ENCODE results near the gene SLC6A2.
"Not testable (repeated sequence)": the region's sequence is repeated elsewhere in the genome, so short reads cannot be mapped to it uniquely, and the experiment has no call there.

SLC6A2 gene

GRCh38 chr16:55737966-55738365 is 82.2 kb downstream of the SLC6A2 start:
- Histone ChIP-seq H3K4me3 (ENCODE audit: low read depth in 1 of 2, low read length in 2 of 2) (no peak overlapping the region), H3K4me1 (ENCODE audit: insufficient read depth, low read length) (no peaks in the 10 kb centered on the region)
- no peak for DNase-seq

GRCh38 chr16:55746081-55746480 is 90.3 kb downstream of the SLC6A2 start:
- H3K9me3 ChIP-seq (ENCODE audit: insufficient read depth, low read length, severe bottlenecking): no peaks in the 10 kb centered on the region
- ATAC-seq (ENCODE audit: insufficient read depth, low read depth): no peak
- H3K4me2 ChIP-seq (ENCODE audit: insufficient read depth, low read length): no peak overlapping the region

More at GRCh38 chr16:55737966-55738365, 82.2 kb downstream of the SLC6A2 start:
- no peak overlapping the region for H3K9ac ChIP-seq (ENCODE audit: low read depth, low read length)
- H3K9me3 ChIP-seq (ENCODE audit: insufficient read depth, low read length, severe bottlenecking): no peaks in the 10 kb centered on the region
- H3K27ac ChIP-seq (ENCODE audit: low read length): no peak overlapping the region
- no peaks in the 10 kb centered on the region for H3K36me3 ChIP-seq (ENCODE audit: insufficient read depth, low read length)
- no peak overlapping the region for H2AFZ ChIP-seq (ENCODE audit: low read depth, low read length)
- ATAC-seq (ENCODE audit: insufficient read depth, low read depth): no peak
- H4K20me1 ChIP-seq (ENCODE audit: insufficient read depth, low read length): no peaks in the 10 kb centered on the region
- no peak for TF ChIP-seq EZH2 (IDR thresholded peaks at IDR 0.05; ENCODE audit: borderline replicate concordance, low read depth, low read length, severe bottlenecking)
- no peaks in the 10 kb centered on the region for H3K79me2 ChIP-seq (ENCODE audit: insufficient read depth, low read length)
- no peak overlapping the region for H3K4me2 ChIP-seq (ENCODE audit: insufficient read depth, low read length)
- H3K27me3 ChIP-seq (ENCODE audit: insufficient read depth, low read length, poor library complexity): peaks cover 10% of the 10 kb centered on the region

GRCh38 chr16:55747785-55748184 is 92.0 kb downstream of the SLC6A2 start:
- DNase-seq: no peak
- no peak for ATAC-seq (ENCODE audit: insufficient read depth, low read depth)

More at GRCh38 chr16:55746081-55746480, 90.3 kb downstream of the SLC6A2 start:
- H3K79me2 ChIP-seq (ENCODE audit: insufficient read depth, low read length): no peaks in the 10 kb centered on the region
- no peaks in the 10 kb centered on the region for H4K20me1 ChIP-seq (ENCODE audit: insufficient read depth, low read length)
- no peaks in the 10 kb centered on the region for H3K36me3 ChIP-seq (ENCODE audit: insufficient read depth, low read length)
- no peak overlapping the region for H3K4me3 ChIP-seq (ENCODE audit: low read depth in 1 of 2, low read length in 2 of 2)
- peaks cover 11% of the 10 kb centered on the region for H3K27me3 ChIP-seq (ENCODE audit: insufficient read depth, low read length, poor library complexity)
- H3K9ac ChIP-seq (ENCODE audit: low read depth, low read length): no peak overlapping the region
- H3K27ac ChIP-seq (ENCODE audit: low read length): no peak overlapping the region
- no peak for DNase-seq
- no peaks in the 10 kb centered on the region for H3K4me1 ChIP-seq (ENCODE audit: insufficient read depth, low read length)
- no peak for TF ChIP-seq CTCF (IDR thresholded peaks at IDR 0.05; ENCODE audit: borderline replicate concordance, extremely low read depth, low read length, poor library complexity, severe bottlenecking)
- no peak for TF ChIP-seq EZH2 (IDR thresholded peaks at IDR 0.05; ENCODE audit: borderline replicate concordance, low read depth, low read length, severe bottlenecking)
- no peak overlapping the region for H2AFZ ChIP-seq (ENCODE audit: low read depth, low read length)

GRCh38 chr16:55752465-55753144 is 96.8 kb downstream of the SLC6A2 start:
- H3K27ac ChIP-seq (ENCODE audit: low read length): peak overlapping the region; percentile 65; the same call in 1 of the 2 replicates
- peak; percentile 33; the same call in 1 of the 3 replicates for ATAC-seq (ENCODE audit: insufficient read depth, low read depth)
- DNase-seq: not testable (repeated sequence)

More at GRCh38 chr16:55747785-55748184, 92.0 kb downstream of the SLC6A2 start:
- Histone ChIP-seq H3K4me1 (ENCODE audit: insufficient read depth, low read length) (no peaks in the 10 kb centered on the region), H2AFZ (ENCODE audit: low read depth, low read length) (no peak overlapping the region), H3K79me2 (ENCODE audit: insufficient read depth, low read length) (no peaks in the 10 kb centered on the region), H3K9me3 (ENCODE audit: insufficient read depth, low read length, severe bottlenecking) (peaks cover 9% of the 10 kb centered on the region), H3K4me2 (ENCODE audit: insufficient read depth, low read length) (no peak overlapping the region), H4K20me1 (ENCODE audit: insufficient read depth, low read length) (no peaks in the 10 kb centered on the region), H3K36me3 (ENCODE audit: insufficient read depth, low read length) (no peaks in the 10 kb centered on the region), H3K4me3 (ENCODE audit: low read depth in 1 of 2, low read length in 2 of 2) (no peak overlapping the region), H3K27ac (ENCODE audit: low read length) (no peak overlapping the region), H3K27me3 (ENCODE audit: insufficient read depth, low read length, poor library complexity) (peaks cover 11% of the 10 kb centered on the region), H3K9ac (ENCODE audit: low read depth, low read length) (no peak overlapping the region)
- TF ChIP-seq CTCF (IDR thresholded peaks at IDR 0.05; ENCODE audit: borderline replicate concordance, extremely low read depth, low read length, poor library complexity, severe bottlenecking) (no peak), EZH2 (IDR thresholded peaks at IDR 0.05; ENCODE audit: borderline replicate concordance, low read depth, low read length, severe bottlenecking) (no peak)

GRCh38 chr16:55753145-55753631 is 97.4 kb downstream of the SLC6A2 start:
- DNase-seq: peak; percentile 37
- H4K20me1 ChIP-seq (ENCODE audit: insufficient read depth, low read length); ATAC-seq (ENCODE audit: insufficient read depth, low read depth); H3K79me2 ChIP-seq (ENCODE audit: insufficient read depth, low read length); H3K27me3 ChIP-seq (ENCODE audit: insufficient read depth, low read length, poor library complexity); H3K4me2 ChIP-seq (ENCODE audit: insufficient read depth, low read length); H3K9ac ChIP-seq (ENCODE audit: low read depth, low read length); H3K36me3 ChIP-seq (ENCODE audit: insufficient read depth, low read length); H3K4me1 ChIP-seq (ENCODE audit: insufficient read depth, low read length): not testable (repeated sequence)
- H3K27ac ChIP-seq (ENCODE audit: low read length): peak overlapping the region; percentile 65
- H3K4me3 ChIP-seq (ENCODE audit: low read depth in 1 of 2, low read length in 2 of 2): peak overlapping the region in 1 of 2 experiments; percentile 29; a peak in 1 of 4 replicates
- peak overlapping the region; percentile 69 for H2AFZ ChIP-seq (ENCODE audit: low read depth, low read length)
- H3K9me3 ChIP-seq (ENCODE audit: insufficient read depth, low read length, severe bottlenecking): peaks cover 20% of the 10 kb centered on the region

More at GRCh38 chr16:55752465-55753144, 96.8 kb downstream of the SLC6A2 start:
- Histone ChIP-seq H2AFZ (ENCODE audit: low read depth, low read length) (peak overlapping the region; percentile 69; the same call in 1 of the 2 replicates), H3K9me3 (ENCODE audit: insufficient read depth, low read length, severe bottlenecking) (peaks cover 20% of the 10 kb centered on the region)
- H4K20me1 ChIP-seq (ENCODE audit: insufficient read depth, low read length); H3K4me1 ChIP-seq (ENCODE audit: insufficient read depth, low read length); H3K9ac ChIP-seq (ENCODE audit: low read depth, low read length); H3K4me3 ChIP-seq (ENCODE audit: low read depth in 1 of 2, low read length in 2 of 2); H3K79me2 ChIP-seq (ENCODE audit: insufficient read depth, low read length); H3K36me3 ChIP-seq (ENCODE audit: insufficient read depth, low read length); H3K27me3 ChIP-seq (ENCODE audit: insufficient read depth, low read length, poor library complexity); H3K4me2 ChIP-seq (ENCODE audit: insufficient read depth, low read length): not testable (repeated sequence)

Data from DND-41 (cell line).